GM19463 (cell line): ENCODE measurements around the gene HCK.

Source experiments
- ATAC-seq: cut with Tn5 transposase; IDR thresholded peaks from one replicate; pipeline ENCODE4 v1.9.1; 2021; ENCODE audit warnings: mild to moderate bottlenecking, moderate library complexity; ENCODE audit not compliant: unreplicated experiment

Gene HCK

GRCh38 chr20:32052090-32052777, at the start of gene HCK:
Gene HCK, plus strand, starts transcription at chr20:32052242.
- no peak for ATAC-seq

DNA sequence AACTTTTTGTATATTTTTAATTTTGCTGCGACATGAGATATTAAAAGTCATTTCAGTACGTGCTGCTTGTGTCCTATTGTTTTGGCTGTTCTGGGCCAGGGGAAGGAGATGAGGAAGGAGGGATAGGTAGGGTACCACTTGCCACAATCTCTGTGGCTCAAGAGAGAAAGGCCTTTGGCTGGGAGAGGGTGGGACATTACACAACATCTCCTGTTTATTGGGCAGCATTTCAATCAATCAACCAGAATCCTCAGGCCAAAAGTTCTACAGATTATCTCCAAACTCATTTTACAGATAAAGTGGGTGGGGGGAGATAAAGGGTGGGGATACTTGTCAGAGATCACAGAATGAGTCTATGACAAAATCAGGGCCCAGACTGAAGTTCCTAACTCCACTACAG, 48.7 kb upstream of the HCK start:
- ATAC-seq, result no peak

GRCh38 chr20:32004963-32005362, 47.1 kb upstream of the HCK start:
- ATAC-seq, result no peak

DNA sequence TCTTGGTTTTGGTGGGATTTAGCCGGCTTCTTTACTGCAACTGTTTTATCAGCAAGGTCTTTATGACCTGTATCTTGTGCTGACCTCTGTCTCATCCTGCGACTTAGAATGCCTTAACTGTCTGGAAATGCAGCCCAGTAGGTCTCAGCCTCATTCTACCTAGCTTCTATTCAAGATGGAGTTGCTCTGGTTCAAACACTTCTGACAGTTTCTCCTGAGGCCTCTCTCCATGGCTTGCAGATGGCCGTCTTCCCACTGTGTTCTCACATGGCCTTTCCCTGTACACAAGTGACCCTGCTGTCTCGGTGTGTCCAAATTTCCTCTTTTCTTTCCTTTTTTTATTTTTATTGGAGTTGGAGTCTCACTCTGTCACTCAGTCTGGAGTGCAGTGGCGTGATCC, 46.0 kb upstream of the HCK start:
- ATAC-seq, result no peak

DNA sequence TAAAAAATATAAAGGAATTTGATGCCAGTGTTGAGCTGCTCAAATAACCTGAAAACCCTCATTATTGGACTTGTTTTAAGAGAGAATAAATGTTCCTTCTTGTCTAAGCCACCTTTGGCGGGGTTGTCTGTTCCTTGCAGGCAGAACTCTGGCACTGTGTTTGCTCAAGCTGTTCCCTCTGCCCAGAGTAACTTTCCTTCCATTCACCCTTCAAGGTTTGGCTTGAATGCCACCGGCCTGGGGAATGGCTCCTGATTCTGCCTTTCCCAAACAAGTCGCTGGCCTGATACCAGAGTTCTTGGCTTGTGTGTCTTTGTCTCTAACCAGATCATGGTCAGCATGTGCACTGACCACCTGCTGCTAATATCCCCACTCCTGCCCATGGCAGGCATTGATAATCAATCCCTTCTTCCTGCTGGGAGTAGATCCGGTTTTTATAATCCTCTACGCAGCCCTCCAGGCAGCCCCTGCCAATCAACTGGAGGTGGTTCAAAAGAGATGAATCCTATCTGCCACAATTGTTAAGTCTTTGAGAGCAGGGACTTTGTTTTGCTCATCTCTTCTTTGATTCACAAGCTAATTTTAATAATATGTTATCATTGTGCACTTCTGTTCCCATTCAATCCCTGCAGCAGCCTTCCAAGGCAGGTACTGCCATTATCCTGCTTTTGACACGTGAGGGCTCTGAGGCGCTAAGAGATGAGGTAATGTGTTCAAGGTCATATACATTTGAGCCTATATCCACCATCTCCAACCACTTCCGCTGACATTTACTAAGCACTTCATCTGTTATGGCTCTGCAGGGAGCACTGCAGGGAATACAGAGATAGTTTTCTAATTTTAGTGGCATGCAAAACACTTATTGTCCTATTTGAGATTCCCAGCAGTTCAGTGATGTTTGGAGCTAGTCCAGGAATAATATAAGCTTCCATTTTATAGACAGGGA, 44.9 kb upstream of the HCK start:
- ATAC-seq, result no peak

DNA sequence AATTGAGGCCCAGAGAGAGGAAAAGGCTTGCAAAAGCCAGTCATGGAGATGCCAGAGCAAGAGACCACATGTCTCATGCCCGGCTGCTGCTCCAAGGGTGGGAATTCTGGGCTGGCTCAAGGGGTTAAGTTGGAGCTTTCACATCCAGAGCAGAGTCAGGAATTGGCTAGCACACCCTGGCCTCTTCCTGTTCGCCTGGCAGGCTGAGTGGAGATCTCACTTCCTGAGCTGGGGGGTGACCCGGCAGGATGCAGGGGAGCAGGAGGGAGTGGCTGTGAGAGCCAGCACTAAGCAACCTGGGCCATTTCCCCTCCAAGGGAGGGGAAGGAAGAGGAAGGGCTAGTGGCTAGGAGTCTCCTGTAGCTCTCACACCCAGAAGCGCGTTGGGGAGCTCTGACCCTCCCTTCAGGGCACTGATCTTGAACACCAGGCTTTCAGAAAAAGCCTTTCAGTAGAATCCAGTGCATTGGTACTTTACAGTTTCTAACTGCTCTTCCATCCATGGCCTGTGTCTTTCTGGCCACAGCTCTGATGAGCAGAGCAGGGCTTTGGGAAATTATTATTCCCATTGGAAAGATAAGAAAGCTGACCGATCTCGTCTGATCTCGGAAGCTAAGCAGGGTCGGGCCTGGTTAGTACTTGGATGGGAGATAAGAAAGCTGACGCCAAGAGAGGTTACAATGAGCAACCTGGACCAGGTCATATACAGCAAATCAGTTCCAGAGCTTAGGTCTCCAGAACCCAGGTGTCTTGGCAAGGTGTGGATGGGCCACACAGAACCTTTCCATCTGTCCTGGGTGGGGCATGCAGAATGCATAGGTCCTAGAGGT, 44.0 kb upstream of the HCK start:
- ATAC-seq, result no peak

DNA sequence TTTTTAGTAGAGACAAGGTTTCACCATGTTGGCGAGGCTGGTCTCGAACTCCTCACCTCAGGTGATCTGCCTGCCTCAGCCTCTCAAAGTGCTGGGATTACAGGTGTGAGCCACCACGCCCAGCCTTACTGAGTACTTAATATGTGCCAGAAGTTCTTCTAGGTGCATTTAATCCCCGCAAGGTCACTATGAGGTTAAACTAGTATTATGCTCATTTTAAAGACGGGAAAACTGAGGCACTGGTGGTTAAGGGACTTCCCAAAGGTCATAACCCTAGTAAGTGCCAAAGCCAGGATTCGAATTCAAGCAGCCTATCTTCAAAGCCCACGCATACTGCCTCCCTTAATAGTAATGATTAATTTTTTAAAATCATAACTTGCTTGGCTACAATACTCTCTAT, 42.5 kb upstream of the HCK start:
- ATAC-seq, result no peak

GRCh38 chr20:32010101-32010500, 41.9 kb upstream of the HCK start, which contains the start of gene CCM2L:
Gene CCM2L, plus strand, starts transcription at chr20:32010438. Its CDS starts 17 bp downstream, at chr20:32010455.
- ATAC-seq, result no peak

DNA sequence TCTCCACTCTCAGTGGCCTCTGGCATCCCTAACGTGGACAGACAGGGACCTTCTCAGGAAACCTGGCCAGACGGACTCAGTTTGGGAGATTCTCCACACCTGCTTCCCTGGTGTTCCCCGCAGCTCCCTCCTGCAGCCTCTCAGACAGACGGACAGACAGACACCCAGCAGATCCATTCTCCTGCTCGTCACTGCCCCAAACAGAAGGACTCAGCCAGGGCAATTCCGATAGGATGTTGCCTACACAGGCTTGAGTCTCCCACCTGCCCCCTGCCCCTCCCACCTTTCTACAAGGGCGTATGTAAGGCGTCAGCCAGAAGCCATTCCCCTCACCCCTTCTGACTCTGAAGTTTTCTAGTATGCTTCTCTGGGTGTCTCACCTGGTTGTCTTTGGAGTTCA, 41.4 kb upstream of the HCK start:
- ATAC-seq, result no peak

DNA sequence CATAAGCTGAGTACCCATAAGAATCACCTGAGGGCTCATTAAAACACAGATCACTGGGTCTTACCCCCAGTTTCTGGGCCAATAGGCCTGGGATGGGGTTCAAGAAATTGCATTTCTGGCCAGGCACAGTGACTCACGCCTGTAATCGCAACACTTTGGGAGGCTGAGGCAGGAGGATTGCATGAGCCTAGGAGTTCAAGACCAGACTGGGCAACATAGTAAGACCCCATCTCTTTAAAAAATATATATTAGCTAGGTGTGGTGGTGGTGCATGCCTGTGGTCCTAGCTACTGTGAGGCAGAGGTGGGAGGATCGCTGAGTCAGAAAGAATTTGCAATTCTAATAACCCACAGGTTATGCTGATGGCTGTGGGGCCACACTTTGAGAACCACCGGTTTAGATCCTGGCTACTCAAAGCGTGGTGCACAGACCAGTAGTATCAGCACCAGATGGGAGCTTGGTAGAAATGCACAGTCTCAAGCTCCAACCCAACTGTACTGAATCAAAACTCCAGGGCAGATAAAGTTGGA, 39.8 kb upstream of the HCK start:
- ATAC-seq, result no peak

DNA sequence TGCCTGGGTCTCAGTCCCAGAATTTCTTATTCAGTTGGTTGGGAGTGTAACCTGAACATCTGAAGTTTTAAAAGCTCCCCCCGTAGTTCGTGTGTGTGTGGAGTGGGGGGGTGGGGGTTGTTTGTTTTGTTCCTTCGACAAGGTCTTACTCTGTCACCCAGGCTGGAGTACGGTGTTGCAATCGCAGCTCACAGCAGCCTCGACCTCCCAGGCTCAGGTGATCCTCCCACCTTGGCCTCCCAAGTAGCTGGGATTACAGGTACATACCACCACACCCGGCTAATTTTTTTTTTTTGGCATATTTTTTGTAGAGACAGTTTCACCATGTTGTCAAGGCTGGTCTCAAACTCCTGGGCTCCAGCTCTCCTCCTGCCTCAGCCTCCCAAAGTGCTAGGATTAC, 38.7 kb upstream of the HCK start:
- no peak for ATAC-seq

DNA sequence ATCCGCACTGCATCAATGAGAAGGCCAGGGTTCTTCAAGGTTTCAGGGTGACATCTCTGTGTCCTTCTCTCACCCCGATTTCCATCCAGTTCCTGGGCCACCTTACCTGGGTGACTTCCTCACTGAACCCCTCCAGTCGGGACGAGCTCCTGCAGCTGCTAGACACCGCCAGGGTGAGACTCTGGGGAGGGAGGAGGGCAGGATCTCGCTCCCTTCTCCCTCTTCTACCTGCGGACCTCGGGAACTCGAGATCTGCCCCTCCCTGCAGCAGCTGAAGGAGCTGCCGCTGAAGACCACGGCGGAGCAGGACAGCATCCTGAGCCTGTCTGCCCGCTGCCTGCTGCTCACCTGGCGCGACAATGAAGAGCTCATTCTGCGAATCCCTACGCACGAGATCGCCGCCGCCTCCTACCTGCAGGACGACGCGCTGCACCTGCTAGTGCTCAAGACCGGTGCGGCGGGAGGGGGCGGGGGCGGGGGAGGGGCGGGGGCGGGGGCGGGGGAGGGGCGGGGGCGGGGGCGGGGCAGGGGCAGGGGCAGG, 34.3 kb upstream of the HCK start:
- no peak for ATAC-seq

DNA sequence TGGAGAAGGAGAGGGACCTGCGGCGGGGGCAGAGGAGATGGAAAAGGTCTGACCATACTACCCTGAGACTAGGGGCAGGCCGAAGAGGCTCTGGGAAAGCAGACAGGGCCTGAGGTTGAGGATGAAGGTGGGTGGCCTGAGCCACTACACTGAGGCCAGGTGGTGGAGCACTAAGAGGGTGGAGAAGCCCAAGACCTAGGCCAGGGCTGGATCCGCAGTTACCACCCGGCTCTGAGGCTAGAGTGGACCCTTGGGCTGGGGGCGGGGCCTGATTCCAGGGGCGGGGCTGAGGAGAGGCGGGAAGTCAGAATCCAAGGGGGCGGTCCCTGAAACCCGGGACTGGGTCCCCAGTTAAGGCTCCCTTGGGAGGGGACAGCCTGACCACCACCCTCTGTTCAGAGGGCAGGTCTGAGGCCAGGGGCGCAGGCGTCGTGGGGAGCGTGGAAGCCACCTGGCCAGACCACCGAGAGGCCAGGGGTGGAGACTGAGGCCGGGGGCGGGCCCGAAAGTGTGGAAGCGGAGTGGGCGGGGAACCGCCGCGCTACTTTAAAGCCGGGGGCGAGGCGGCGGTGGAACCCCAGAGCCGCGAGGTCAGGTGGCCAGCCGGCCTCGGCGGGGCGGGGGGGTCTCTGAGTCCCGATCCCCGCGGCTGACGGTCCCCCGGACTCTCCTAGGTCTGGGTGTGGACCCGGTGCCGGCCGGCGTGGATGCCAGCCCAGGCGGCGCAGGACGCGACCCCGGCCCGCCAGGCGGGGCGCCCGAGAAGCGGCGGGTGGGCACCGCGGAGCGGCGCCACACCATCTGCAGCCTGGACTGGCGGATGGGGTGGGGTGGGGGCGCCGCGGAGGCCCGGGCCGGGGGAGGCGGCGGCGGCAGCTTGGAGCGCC, 33.5 kb upstream of the HCK start:
- ATAC-seq, result no peak

GRCh38 chr20:32019156-32019510, 32.9 kb upstream of the HCK start:
- no peak for ATAC-seq

- no peak for ATAC-seq
These were observed 32.2 kb upstream of the HCK start for GRCh38 chr20:32019563-32020463.

DNA sequence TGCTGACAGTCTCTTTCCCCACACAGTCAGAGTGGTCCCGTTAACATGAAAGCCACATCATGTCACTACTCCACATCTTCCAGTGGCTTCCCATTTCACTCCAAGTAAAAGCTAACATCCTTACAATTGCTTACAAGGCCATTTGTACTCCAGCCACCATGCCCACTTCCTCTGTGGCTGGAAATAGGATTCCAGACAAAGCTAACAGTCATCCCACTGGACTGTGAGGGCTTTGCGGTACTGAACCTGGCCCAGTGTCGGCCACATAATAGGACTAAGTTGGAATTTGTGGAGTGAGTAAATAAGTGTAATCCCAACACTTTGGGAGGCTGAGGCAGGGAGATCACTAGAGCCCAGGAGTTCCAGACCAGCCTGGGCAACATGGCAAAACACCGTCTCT, 31.0 kb upstream of the HCK start:
- ATAC-seq, result no peak

- ATAC-seq, result no peak
These were observed 27.3 kb upstream of the HCK start for GRCh38 chr20:32024683-32025295.

DNA sequence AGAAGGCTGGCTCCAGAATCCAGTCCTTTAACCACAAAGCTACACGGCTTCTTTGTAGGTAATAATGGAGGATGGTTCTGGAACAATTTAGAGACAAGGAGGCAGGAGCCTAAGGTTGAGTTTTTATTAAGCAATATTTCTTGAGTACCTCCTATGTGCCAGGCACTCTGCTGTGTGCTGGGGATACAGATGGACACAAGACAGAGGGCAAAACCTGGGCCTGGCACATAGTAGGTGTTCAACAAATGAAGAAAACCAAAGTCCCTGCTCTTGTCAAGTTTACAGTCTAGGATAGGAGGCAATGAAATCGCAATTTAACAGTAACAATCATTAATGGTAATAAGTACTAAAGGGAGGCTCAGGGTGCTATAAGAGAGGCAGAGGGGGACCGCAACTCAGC, 24.4 kb upstream of the HCK start:
- no peak for ATAC-seq
